GM18873 (cell line): Measurements from ENCODE around the gene TTC7B.

Experiments
- ATAC-seq: cut with Tn5 transposase; IDR thresholded peaks from one replicate; pipeline ENCODE4 v1.9.1; 2021; ENCODE audit warnings: mild to moderate bottlenecking, moderate library complexity, moderate number of reproducible peaks; ENCODE audit not compliant: unreplicated experiment, low FRiP score

TTC7B gene

DNA sequence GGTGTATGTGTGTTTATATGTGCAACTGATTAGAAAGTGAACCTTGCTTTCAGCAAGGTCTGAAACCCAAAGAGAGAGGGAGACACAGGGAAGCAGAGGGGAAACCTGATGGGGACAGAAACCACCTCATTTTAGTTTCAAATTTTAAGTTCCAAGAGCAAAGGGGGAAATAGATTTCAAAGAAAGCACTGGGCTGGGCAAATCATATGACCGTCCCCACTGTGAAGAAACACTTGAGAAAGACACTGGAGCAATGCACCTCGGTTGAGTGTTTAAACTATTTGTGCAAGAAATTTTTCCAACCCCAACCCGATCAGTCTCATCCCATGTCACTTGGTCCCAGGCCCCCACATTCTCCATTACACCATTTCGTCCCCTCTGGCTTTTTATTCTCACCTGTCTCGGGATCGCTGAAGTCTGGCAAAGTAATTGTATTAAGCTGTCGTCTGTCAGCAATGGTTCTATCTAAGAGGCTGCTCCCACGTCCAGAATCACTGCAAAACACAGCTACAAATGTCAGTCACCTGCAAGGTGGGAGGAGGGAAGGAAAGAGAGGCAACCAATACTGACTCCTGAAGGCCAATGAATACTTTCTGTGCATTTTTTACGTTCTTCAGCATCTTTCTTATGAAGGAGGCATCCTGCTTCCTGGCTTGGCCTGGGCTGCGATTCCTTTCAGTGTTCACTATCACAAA is 205.7 kb downstream of the TTC7B start:
- no peak for ATAC-seq

DNA sequence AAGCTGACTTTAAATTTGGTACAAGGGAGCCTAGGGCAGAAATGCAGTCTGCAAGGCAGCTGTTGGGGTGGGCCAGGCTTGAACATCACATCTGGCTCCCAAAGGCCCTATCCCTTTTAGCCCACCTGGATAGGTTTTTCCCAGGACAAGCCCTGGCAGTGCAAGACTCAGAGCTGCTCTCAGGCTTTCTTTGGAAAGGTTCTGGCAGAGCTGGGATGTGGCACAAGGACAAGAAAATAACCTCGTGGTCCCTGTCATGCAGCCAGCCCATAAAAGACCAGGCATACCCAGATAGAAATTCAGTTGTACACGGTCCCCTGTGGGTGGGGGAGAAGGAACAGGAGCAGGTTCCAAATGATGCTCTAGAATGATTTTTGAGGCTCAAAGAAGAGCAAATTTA is 206.9 kb downstream of the TTC7B start:
- no peak for ATAC-seq

DNA sequence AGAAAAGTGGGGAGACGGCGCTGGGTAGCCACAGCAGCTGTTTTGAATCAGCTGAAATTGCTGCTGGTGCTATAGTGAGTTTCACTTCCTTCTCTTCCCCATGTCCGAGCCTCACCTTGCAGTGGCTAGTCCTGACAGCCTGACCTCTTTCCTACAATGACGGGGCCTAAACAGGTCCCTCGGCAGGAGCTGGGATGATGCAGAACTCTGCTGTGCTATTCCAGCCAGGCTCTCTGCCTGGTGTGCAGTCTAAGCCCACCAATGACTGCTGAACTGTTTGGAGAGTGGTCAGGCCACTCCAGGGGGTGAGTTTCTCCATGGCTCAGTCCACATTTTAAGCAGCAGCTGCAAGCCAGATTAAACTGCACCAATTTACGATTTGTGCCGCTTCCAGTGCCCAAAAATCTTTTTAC is 207.3 kb downstream of the TTC7B start:
- ATAC-seq, result no peak

DNA sequence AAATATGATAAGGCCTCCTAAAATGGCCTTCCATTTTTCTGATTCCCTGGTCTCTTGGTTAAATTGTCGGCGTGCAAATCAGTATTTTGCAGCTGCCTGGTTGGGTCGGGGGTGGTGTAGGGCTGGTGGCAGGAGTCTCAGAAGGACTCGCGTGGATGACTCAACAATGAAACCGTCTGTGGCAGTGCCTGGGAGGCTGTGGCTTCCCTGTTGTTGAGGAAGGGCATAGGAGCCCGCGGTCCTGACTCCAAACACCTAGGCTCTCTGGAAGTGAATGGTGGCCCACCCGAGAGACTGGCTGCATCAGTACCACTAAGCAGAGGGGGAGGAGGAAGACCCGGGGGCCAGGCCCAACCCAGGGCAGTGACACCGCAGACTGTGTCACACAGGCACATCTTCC is 207.9 kb downstream of the TTC7B start:
- no peak for ATAC-seq

DNA sequence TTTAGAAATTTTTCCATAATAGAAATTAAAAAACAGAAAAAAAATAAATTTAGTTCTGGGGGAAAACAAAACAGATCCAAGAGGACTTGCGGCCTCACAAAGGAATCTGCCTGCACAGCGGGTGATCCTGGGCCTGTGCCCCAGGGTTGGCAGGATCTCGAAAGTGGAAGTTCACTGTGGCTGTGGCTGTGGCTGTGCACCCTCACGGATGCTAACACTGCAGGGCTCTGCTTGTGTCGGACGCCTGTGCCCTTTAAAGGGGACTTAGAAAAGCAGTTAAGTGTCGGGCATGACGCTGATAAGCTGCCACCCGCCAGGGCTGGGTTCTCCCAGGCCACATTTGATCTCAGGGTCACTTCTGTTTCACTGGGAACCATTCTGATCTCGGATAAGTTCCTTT is 209.1 kb downstream of the TTC7B start:
- no peak for ATAC-seq

DNA sequence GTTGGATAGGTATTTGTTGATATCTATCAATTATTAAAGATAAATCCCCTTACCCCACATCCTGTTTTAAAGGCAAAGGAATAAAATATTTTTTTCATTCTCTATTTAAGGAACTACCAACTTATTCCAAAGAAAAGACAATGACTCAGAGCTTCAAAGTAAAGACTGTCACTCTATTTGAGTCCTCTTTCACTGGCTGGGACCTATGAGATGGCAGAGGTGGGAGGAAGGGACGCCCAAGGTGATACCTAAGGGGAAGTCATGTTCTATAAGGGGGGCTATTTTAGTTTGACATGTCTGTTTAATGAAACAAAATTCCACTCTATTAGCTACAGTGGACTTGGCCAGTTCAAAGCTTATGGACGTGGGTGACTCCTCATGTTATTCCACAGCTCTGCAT is 209.8 kb downstream of the TTC7B start:
- ATAC-seq, result no peak

DNA sequence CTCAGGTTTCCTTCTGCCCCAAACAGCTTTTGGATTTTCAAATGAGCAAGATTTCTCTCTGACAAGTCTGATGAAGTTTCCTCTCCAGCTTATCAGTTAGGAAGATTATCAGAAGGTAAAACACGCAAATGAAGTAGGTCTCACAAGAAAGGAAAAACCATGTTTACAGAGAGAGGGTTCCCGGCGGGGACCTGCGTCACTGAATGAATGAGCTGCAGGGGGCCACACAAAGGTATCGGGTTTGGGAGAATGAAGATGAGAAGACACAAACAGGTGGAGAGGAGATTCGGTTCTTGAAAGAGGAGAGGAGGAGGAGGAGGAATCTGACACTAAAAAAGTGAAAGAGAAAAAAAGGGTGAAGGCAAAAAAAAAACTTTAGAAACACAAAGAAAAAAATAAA is 210.8 kb downstream of the TTC7B start:
- ATAC-seq, result no peak

DNA sequence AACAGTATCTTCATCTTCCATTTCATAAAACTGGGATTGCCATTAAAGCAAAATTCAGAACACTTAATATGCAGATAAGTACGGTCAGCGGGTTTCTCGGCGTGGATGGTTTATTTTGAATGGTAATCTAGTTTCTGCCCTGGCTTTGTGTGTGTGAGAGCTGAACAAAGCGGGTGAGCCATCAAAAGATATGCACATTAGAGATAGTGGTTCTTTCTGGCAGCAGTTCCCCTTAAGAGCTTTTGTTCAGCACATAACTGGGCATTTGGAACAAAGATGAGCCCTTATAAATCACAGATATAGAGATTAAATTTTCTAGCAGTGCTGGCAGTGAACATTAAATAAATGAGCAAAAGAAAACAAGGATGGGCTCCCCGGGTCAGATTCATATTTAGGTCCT is 211.9 kb downstream of the TTC7B start:
- no peak for ATAC-seq

DNA sequence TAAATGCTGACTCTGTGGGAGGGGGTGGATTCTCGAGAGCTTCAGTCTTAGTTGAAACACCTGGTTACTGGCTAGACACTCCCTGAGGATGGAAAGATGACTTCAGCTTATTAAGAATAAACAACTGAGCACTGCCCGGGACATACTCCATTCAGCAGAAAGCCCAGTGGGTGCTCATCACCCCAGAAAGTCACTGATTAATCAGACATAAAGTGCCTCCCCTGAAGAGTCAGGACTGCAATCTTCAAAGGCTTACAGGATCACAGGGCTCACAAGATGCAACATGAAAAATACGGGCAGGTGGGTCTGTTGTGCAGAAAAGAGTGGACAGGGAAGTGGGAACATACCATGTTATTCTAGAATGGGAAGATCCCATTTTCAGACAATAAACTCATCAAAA is 212.4 kb downstream of the TTC7B start:
- ATAC-seq, result no peak

DNA sequence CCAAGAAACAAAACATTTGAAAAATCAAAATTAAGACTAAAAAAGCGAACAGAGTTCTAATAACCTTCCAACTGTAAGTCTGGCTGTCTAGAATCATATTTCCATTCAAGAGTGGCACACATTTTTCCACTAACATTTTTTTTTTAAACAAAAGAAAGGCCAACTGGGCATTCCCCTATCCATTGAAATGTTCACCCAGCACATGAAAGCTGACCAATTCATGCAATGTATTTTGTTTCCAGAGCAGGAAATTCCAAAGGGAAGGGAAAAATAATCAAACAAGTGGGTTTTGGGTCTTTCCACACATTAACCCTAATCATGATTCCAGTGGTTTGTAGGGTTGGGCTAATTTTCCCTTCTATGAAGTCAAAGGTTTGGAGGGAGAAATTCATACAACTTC is 212.9 kb downstream of the TTC7B start:
- ATAC-seq, result no peak

DNA sequence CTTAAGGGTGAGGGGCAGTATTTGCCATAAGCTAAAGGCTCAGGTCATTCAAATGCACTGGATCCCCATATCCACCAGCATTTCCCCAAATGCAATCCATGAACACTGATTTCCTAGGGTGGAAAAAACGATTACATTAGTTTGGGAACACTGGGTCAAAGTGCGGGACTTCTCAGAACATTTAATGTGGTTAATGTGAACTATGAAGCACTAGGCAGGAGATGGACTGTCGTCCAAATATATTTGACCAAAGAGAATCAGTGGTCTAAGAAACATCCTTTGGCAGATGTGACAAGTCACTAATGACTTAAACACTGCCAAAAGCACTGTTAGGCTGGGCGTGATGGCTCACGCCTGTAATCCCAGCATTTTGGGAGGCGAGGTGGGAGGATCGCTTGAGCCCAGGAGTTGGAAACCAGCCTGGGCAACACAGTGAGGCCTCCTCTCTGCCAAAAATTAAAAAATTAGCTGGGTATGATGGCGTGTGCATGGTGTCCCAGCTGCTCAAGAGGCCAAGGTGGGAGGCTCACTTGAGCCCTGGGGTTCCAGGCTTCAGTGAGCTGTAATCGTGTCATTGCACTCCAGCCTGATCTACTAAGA is 214.0 kb downstream of the TTC7B start:
- ATAC-seq, result no peak

DNA sequence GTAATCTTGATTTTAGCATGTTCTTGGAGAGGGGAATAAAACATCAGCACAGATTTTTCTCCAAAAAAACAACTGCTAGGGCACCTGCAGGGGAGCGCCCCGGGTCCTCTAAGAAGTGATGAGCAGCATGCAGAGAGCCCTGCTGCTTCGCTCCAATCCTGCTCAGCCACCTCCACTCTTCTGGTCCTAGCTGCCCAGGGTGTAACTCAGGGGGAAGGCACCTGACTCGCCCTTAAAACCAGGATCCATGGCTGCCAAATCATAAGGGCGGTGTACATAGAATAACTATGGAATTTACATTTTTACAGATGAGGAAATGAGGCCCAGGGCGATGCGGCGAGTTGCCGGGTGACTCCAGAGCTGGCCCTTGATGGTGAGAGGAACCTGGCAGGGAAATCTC is 214.7 kb downstream of the TTC7B start:
- ATAC-seq, result no peak

DNA sequence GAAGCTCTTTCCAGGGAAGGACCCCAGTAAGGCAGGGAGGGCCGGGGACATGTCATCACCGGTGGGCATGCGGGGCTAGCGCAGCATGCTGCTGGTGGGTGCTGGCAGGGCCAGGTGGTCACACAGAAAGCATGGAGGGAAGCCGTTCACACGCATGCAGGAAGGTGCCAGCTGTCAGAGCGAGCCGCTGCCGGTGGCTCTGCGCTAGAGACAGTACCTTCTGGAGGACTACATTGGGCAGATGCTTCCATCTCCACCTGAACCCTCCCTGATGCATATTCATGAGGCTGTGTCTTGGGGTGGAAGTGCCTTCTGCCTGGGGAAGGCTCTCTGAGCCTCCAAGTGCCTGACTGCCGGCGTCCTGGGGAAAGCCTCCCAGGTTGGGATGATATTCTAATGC is 215.6 kb downstream of the TTC7B start:
- no peak for ATAC-seq

DNA sequence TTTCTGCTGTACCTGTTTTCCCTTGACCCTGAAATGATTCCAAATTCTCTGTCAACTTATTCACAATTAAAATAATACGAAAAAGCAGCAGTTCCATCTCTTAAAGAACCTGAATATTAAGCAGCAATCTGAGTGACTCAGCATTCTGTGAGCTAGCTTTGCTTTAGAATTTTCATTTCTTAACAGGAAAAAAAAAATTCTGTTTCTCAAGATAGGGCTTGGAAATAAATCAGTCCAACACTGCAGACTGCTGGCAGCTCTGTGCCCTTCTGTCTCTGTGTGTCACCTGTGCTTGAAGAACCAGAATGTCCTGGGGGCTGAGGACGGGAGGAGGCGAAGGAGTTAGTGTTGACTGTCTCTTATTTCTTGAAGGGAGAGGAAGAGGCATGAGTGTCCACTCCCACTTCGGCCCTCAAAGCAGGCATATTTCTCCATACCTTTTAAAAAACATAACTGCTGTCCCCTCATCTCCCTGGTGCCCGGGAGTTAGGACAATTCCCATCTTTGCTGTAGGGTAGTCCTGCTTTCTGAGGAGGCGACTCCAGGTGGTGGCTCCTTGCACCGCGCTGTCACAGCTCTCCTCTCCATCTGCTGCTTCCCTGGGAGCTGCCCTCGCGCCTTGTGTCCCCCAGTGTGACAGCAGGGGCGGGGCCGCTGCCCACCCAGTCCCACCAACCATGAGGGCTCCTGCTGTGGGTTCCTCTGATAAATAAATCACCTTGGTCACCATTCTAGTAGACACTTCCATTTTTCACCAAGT is 216.3 kb downstream of the TTC7B start:
- no peak for ATAC-seq

DNA sequence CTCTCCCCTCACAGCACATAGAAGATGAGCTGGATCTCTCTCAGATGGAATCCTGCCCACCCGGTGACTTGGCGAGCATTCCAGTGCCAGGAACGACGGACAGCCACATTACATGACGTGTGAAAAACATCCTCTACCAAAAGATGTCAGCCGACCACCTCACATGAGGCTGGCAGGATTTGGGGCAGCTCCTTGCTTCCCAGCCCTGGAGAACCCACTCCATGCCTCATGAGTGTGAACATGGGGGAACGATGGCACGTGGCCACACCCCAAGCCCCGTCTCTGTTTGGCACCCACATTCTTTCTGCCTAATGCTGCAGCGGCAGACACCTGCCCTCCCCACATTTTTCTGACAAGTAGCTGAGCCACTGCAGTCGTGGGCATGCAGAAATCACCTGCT is 216.9 kb downstream of the TTC7B start:
- no peak for ATAC-seq

DNA sequence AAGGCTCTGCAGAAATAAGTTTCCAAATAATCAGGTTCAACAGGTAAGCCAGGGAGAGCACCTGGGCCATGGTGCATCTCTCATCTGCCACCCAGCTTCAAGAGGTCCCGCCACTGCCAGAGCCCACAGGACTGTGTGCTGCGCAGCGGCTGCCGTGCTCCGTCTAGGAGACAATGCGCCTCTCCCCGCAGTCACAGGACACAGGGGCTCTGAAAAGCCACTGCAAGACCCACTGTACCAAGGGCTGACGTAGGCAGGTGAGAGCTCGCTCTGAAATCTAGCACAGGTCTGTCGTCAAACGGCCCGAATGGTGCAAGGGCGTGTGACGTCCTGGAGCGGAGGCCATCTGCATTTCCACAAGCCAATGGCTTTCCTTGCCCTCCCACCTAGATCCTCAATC is 218.3 kb downstream of the TTC7B start:
- ATAC-seq, result no peak

DNA sequence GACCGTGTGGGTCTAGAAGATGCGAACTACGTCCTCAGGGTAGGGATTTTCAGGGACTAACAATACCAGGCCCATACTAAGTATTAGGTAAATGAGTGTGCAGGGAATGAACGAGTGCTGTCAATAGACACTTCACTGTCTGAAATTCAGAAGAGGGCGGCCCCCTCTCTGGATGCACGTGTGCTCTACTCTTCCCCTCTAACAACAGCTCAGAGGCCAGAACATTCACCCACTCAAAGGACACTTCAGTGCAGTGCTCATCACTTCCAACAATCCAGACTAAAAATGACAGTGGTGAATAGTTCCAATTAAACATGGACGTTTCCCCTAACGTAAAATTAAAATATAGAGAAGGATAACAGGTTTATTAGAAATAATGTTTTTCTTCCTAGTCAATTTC is 219.5 kb downstream of the TTC7B start:
- ATAC-seq, result no peak

DNA sequence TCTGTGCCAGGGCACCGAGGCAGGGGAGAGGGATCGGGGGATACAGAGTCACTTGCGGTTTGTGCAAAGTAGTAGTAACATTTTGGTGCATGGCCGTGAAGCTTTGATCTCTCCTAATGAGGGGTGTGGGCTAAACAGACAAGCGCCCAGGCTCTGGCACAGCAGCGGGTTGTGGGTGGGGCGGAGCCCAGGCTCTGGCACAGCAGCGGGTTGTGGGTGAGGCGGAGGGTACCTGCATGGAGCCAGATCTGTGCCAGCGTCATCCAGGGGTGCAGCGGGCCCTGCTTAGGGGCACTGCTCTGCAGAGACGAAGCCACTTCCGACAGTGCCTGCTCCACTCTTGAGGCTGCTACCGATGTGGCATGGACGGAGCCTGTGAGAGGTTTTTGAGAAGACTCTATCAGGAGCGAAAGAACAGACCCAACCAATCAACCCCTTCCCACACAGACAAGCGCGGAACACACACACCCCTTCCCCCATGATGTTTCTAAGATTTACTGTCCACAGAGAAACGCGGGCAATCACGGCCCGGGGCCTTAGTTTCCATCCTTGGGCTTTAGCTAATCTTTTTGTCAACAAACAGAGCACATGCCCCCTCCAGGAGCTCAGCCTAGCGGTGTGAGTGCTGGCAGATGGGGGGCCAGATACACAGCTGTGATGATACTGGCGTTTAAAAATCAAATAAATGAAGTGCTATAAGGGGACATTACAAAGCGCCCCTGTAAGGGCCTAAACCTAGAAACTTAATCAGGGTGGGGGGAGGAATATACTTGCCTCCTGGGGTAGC is 222.8 kb downstream of the TTC7B start:
- no peak for ATAC-seq

DNA sequence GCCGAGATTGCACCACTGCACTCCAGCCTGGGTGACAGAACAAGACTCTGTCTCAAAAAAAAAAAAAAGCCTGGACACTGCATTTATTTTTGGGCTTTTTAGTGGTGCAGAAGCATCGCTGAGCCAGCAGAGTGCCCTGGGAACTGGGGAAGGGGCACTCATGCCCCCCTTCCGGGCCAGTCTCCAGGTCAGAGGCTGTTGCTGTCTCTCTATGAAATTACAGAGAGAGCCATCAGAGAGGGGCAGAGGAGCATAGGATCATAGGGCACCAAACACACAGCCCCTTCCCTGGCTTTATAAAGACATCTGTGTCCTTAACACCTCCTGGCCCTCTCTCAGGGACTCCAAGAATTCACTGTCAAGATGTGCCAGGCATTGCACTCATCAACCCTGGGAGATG is 223.6 kb downstream of the TTC7B start:
- no peak for ATAC-seq

DNA sequence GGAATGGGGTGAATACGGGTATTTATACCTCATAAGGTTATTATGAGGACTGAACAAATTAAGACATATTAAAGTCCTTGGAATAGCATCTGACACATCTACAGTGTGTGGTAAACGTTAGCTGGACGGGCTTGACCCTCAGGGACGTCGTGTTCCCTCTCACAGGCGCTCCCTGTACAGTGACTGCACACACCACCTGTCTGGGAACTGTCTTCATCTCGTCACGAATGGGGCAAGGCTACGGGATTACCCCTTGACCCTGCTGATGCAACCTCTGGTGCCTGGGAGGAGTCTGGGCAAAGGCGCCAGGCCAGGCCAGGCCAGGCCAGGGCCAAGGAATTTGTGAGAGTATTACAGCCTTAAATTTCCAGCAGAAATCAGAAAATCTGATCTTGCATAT is 228.3 kb downstream of the TTC7B start:
- no peak for ATAC-seq

DNA sequence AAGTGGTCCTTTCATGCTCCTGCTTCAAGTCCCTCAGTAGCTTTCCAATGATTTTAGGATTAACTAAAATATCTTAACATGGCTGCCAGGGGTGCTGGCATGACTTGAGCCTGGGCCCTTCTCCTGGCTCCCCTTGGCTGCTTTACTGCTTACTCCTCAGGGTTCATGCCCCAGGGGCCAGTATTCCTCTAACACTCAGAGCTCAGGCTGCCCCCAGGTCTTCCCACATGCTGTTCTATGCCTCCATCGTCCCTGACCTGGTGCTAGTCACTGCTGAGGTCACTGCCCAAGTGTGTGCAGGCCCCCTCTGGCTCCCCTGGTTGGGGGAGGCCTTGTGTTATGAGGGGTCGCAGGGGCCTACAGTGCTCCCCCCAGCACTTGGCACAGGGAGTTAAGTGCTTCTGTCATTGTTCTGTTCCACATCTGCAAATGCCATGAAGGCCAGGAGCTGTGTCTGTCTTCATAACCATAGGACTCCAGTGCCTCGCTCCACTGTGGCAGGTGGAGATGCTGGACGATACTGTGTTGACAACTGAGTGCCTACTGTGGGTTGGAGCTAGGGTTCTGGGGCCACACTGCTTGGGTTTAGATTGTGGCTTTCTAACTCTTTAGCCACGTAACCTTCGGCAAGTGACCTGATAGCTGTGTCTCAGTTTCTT is 228.8 kb downstream of the TTC7B start:
- ATAC-seq, result no peak
